ENCODE results near the gene FNTB. TPM values are rescaled to one million over a fixed set of nuclear protein-coding genes. Genes with fewer than 3 reads are reported as not detected.

Gene FNTB
- total and polyA plus RNA-seq, 2 of the 8 experiments (the other 6 are each of a cell fraction or from before 2014, with no cell fraction given), result 16.0 to 20.7 TPM

DNA sequence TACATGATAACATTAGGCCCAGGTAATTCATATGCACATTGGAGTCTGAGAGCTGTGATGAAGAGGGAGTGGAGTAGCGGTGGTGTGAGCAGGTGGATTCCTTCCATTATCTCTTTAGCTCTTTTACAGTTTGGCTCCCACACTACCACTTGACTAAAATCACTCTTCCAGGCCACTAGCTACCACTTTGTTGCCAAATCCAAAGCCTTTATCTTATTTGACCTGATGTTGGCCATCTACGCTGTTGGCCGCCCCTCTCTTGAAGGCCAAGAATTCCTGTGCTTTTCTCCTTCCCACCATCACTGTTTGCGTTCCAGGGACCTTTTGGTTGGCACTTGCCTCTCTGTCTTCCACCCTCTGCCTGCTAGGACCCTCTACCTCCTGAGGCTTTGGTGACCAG, 119.6 kb downstream of the FNTB start:
- H3K4me2 ChIP-seq (ENCODE audit: insufficient read depth in 1 of 2, low read depth in 2 of 2, low read length in 2 of 2), result no peak overlapping the region
- H3K18ac ChIP-seq (ENCODE audit: extremely low read depth, low read length), result no peak overlapping the region
- no peaks in the 10 kb centered on the region for H3K36me3 ChIP-seq (ENCODE audit: control insufficient read depth in 2 of 4, insufficient read depth in 4 of 4, low read length in 3 of 4)
- H2AK5ac ChIP-seq (ENCODE audit: low read depth, low read length), result no peak overlapping the region
- WGBS, 2 experiments (ENCODE audit: extremely low coverage in 1 of 2, insufficient coverage in 1 of 2, insufficient read length in 1 of 2, insufficient replicate concordance in 2 of 2, low coverage in 1 of 2, low lambda C conversion rate in 2 of 2, missing lambda C conversion rate in 1 of 2), result 89% methylated on average over 4 of the region's 4 CpGs; no CpG with 5 or more reads in 1 of the 2 experiments
- H3K14ac ChIP-seq (ENCODE audit: insufficient read length), result no peak overlapping the region
- ChIA-PET CTCF (ENCODE audit: partially characterized antibody) (interaction anchor here (0.7 to 1.2 kb wide), 2 partner anchors 11 to 275 kb away, joined by 3 to 8 read pairs; no protein-coding TSS in a partner anchor), POLR2A (ENCODE audit: partially characterized antibody) (no interaction called here)
- no peak overlapping the region for H2BK15ac ChIP-seq (ENCODE audit: low read length)
- peaks cover 0 to 1% (median 0%) of the 10 kb centered on the region in 4 experiments; a peak in 2 of 7 replicates for H3K4me1 ChIP-seq (replicated peaks in 1 of 4; ENCODE audit: control insufficient read depth in 3 of 4, insufficient read depth in 4 of 4, low read length in 3 of 4)
- H2BK120ac ChIP-seq (replicated peaks; ENCODE audit: low read depth, low read length), result no peak overlapping the region
- peaks cover 0 to under 1% of the 10 kb centered on the region in 2 experiments; a peak in 1 of 4 replicates for H3K79me2 ChIP-seq (ENCODE audit: control insufficient read depth in 1 of 2, insufficient read depth in 2 of 2, low read length in 2 of 2)
- H2AFZ ChIP-seq (ENCODE audit: low read length), result no peak overlapping the region
- TF ChIP-seq RXRA (IDR thresholded peaks at IDR 0.05; ENCODE audit: insufficient read depth, low read depth, low read length), result no peak
- no peaks in the 10 kb centered on the region for H3K9me3 ChIP-seq (ENCODE audit: insufficient read depth in 2 of 2, low read depth in 1 of 2, low read length in 1 of 2)
- H2BK20ac ChIP-seq (ENCODE audit: low read length), result no peak overlapping the region
- H3K4ac ChIP-seq (replicated peaks; ENCODE audit: insufficient read length, low read depth, low read length), result no peak overlapping the region
- H4K91ac ChIP-seq (replicated peaks; ENCODE audit: insufficient read length, low read length), result no peak overlapping the region
- H3K27me3 ChIP-seq (replicated peaks in 1 of 4; ENCODE audit: control insufficient read depth in 3 of 4, extremely low read depth in 1 of 4, insufficient read depth in 3 of 4, low read length in 3 of 4), result no peaks in the 10 kb centered on the region; a peak in 2 of 7 replicates
- H3K79me1 ChIP-seq (ENCODE audit: low read depth, low read length), result no peaks in the 10 kb centered on the region
- H3K27ac ChIP-seq (ENCODE audit: low read depth, low read length), result no peak overlapping the region
- no peak for DNase-seq (ENCODE audit: low read depth in 1 of 2, low spot score in 2 of 2)
- no peak overlapping the region for H3K56ac ChIP-seq (replicated peaks; ENCODE audit: insufficient read length, low read depth, low read length)
- no peak for FAIRE-seq
- no peak overlapping the region for H2BK12ac ChIP-seq (ENCODE audit: low read depth, low read length)
- H3K9ac ChIP-seq (replicated peaks in 1 of 4; ENCODE audit: extremely low read depth in 1 of 4, low read depth in 3 of 4, low read length in 3 of 4), result no peak overlapping the region
- H3K4me3 ChIP-seq (ENCODE audit: extremely low read depth in 1 of 4, insufficient read depth in 2 of 4, low read depth in 3 of 4, low read length in 4 of 4), result no peak overlapping the region
- no peak overlapping the region for H2BK5ac ChIP-seq (ENCODE audit: low read depth, low read length)
- H4K8ac ChIP-seq (ENCODE audit: extremely low read depth, insufficient read depth, low read length), result no peak overlapping the region
- no peak overlapping the region for H4K5ac ChIP-seq (ENCODE audit: insufficient read length, low read depth, low read length)
- no peaks in the 10 kb centered on the region for H4K20me1 ChIP-seq (replicated peaks in 1 of 2; ENCODE audit: control insufficient read depth in 1 of 2, insufficient read depth in 2 of 2, low read length in 2 of 2)
- peaks cover 5% of the 10 kb centered on the region; the same call in 1 of the 2 replicates for H3K23me2 ChIP-seq (ENCODE audit: low read depth, low read length)
- H3K23ac ChIP-seq (ENCODE audit: insufficient read length), result no peak overlapping the region
